SK-N-SH treated with all-trans-retinoic acid at 6 μM for 48 hours (cell line): ENCODE data around the gene SOX6.

Experiments
- ATAC-seq: fragments of 200-7000 bp; cut with Tn5 transposase; 3 replicates; pipeline ENCODE4 v1.9.1; 2020; ENCODE audit warnings: mild to moderate bottlenecking, moderate library complexity
- BACH2 ChIP-seq: fragments of 250-450 bp; sonication (Bioruptor Pico); IDR thresholded peaks from 2 replicates; pipeline ENCODE4 v1.9.0; 2021; ENCODE audit warnings: mild to moderate bottlenecking, borderline replicate concordance
- CSRNP3 ChIP-seq: fragments of 250-450 bp; sonication (Bioruptor Pico); IDR thresholded peaks from 2 replicates; pipeline ENCODE4 v1.5.1; 2021; ENCODE audit warnings: mild to moderate bottlenecking, moderate library complexity
- ESRRG ChIP-seq: fragments of 250-450 bp; sonication (Bioruptor Pico); IDR thresholded peaks from 2 replicates; pipeline ENCODE4 v1.6.1; 2021; ENCODE audit warnings: mild to moderate bottlenecking
- GLIS3 ChIP-seq: fragments of 250-450 bp; sonication (Bioruptor Pico); IDR thresholded peaks from 2 replicates; pipeline ENCODE4 v1.5.0; 2020; ENCODE audit warnings: mild to moderate bottlenecking, moderate library complexity
- ISL1 ChIP-seq: fragments of 250-450 bp; sonication (Bioruptor Pico); IDR thresholded peaks from 2 replicates; pipeline ENCODE4 v2.1.2; 2022; ENCODE audit warnings: mild to moderate bottlenecking, moderate library complexity
- OSR1 ChIP-seq: fragments of 250-450 bp; sonication (Bioruptor Pico); IDR thresholded peaks from 2 replicates; pipeline ENCODE4 v1.8.0; 2022; ENCODE audit warnings: moderate library complexity, mild to moderate bottlenecking, inconsistent platforms
- PATZ1 ChIP-seq: fragments of 250-450 bp; sonication (Bioruptor Pico); IDR thresholded peaks from 2 replicates; pipeline ENCODE4 v1.8.0; 2020; ENCODE audit warnings: mild to moderate bottlenecking, moderate library complexity, borderline replicate concordance
- POU6F1 ChIP-seq: fragments of 250-450 bp; sonication (Bioruptor Pico); IDR thresholded peaks from 2 replicates; pipeline ENCODE4 v1.8.0; 2021; ENCODE audit warnings: low read depth, mild to moderate bottlenecking, moderate library complexity, borderline replicate concordance
- PPARA ChIP-seq: fragments of 250-450 bp; sonication (Bioruptor Pico); IDR thresholded peaks from 2 replicates; pipeline ENCODE4 v1.5.0; 2020; ENCODE audit warnings: mild to moderate bottlenecking, borderline replicate concordance
- RARB ChIP-seq: fragments of 250-450 bp; sonication (Bioruptor Pico); IDR thresholded peaks from 2 replicates; pipeline ENCODE4 v1.8.0; 2021; ENCODE audit warnings: mild to moderate bottlenecking, moderate library complexity
- SNAI2 ChIP-seq: fragments of 250-450 bp; sonication (Bioruptor Pico); IDR thresholded peaks from 2 replicates; pipeline ENCODE4 v1.5.0; 2020; ENCODE audit warnings: mild to moderate bottlenecking, moderate library complexity
- TCF4 ChIP-seq: fragments of 250-450 bp; sonication (Bioruptor Pico); IDR thresholded peaks from 2 replicates; pipeline ENCODE4 v1.8.0; 2021; ENCODE audit warnings: mild to moderate bottlenecking, moderate library complexity, borderline replicate concordance
- TOX ChIP-seq: fragments of 250-450 bp; sonication (Bioruptor Pico); IDR thresholded peaks from 2 replicates; pipeline ENCODE4 v1.8.0; 2021; ENCODE audit warnings: mild to moderate bottlenecking, moderate library complexity, borderline replicate concordance
- ZC3H10 ChIP-seq: fragments of 250-450 bp; sonication (Bioruptor Pico); IDR thresholded peaks from 2 replicates; pipeline ENCODE4 v1.5.1; 2021; ENCODE audit warnings: mild to moderate bottlenecking, moderate library complexity
- ZFP30 ChIP-seq: fragments of 450-650 bp; formaldehyde crosslinking; IDR thresholded peaks from 2 replicates; pipeline ENCODE4 v1.5.0; 2022; ENCODE audit warnings: mild to moderate bottlenecking, moderate library complexity
- ZNF565 ChIP-seq: fragments of 450-650 bp; formaldehyde crosslinking; conservative IDR thresholded peaks from 2 replicates; pipeline ENCODE4 v1.5.0; 2020; ENCODE audit warnings: low read depth, mild to moderate bottlenecking, moderate library complexity
- ZNF70 ChIP-seq: fragments of 450-650 bp; formaldehyde crosslinking; IDR thresholded peaks from 2 replicates; pipeline ENCODE4 v1.5.0; 2020; ENCODE audit warnings: mild to moderate bottlenecking, moderate library complexity
- ZNF8 ChIP-seq: fragments of 450-650 bp; formaldehyde crosslinking; IDR thresholded peaks from 2 replicates; pipeline ENCODE4 v1.5.0; 2020; ENCODE audit warnings: mild to moderate bottlenecking, moderate library complexity
- TF ChIP-seq, protein P1 (sequence below): fragments of 250-450 bp; sonication (Bioruptor Pico); IDR thresholded peaks from 2 replicates; pipeline ENCODE4 v1.5.0; 2020; ENCODE audit warnings: mild to moderate bottlenecking, moderate library complexity
- TF ChIP-seq, protein P2 (sequence below): fragments of 250-450 bp; sonication (Bioruptor Pico); IDR thresholded peaks from 2 replicates; pipeline ENCODE4 v1.5.1; 2020; ENCODE audit warnings: low read depth, mild to moderate bottlenecking, moderate library complexity

The SOX6 gene

GRCh38 chr11:16013649-16014275 lies 342.6 kb downstream of the SOX6 start:
- TF ChIP-seq ZNF70 (no peak), TOX (CRISPR knock-in tag) (peak; percentile 54; the same call in 1 of the 2 replicates), GLIS3 (CRISPR knock-in tag) (no peak)
- peak; percentile 61 for ATAC-seq

DNA sequence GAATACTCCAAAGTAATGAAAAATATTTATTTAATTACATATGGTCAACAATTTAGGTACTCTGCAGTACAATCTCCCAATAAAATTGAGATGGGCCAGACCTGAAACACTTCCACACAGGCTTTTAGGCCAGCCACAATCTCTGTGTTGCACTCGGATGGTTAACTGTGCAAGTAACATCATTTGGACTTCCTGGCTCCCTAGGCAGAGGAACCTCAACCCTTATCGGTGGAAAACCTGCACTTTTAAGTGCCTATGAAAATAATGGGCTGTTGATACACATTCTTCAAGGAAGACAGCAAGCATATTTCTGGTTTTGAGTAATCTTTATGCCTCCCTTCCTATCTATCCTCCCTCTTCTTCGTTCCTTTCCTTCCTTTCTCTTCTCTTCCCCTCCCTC lies 343.1 kb downstream of the SOX6 start:
- ATAC-seq = no peak
- TF ChIP-seq RARB (CRISPR knock-in tag) = no peak
- no peak for TF ChIP-seq CSRNP3 (CRISPR knock-in tag)
- TF ChIP-seq, protein P1, sequence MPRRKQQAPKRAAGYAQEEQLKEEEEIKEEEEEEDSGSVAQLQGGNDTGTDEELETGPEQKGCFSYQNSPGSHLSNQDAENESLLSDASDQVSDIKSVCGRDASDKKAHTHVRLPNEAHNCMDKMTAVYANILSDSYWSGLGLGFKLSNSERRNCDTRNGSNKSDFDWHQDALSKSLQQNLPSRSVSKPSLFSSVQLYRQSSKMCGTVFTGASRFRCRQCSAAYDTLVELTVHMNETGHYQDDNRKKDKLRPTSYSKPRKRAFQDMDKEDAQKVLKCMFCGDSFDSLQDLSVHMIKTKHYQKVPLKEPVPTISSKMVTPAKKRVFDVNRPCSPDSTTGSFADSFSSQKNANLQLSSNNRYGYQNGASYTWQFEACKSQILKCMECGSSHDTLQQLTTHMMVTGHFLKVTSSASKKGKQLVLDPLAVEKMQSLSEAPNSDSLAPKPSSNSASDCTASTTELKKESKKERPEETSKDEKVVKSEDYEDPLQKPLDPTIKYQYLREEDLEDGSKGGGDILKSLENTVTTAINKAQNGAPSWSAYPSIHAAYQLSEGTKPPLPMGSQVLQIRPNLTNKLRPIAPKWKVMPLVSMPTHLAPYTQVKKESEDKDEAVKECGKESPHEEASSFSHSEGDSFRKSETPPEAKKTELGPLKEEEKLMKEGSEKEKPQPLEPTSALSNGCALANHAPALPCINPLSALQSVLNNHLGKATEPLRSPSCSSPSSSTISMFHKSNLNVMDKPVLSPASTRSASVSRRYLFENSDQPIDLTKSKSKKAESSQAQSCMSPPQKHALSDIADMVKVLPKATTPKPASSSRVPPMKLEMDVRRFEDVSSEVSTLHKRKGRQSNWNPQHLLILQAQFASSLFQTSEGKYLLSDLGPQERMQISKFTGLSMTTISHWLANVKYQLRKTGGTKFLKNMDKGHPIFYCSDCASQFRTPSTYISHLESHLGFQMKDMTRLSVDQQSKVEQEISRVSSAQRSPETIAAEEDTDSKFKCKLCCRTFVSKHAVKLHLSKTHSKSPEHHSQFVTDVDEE (CRISPR knock-in tag) = no peak
- TF ChIP-seq PATZ1 (CRISPR knock-in tag) = no peak
- TF ChIP-seq BACH2 = no peak
- TF ChIP-seq, protein P2, sequence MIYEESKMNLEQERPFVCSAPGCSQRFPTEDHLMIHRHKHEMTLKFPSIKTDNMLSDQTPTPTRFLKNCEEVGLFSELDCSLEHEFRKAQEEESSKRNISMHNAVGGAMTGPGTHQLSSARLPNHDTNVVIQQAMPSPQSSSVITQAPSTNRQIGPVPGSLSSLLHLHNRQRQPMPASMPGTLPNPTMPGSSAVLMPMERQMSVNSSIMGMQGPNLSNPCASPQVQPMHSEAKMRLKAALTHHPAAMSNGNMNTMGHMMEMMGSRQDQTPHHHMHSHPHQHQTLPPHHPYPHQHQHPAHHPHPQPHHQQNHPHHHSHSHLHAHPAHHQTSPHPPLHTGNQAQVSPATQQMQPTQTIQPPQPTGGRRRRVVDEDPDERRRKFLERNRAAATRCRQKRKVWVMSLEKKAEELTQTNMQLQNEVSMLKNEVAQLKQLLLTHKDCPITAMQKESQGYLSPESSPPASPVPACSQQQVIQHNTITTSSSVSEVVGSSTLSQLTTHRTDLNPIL (CRISPR knock-in tag) = no peak
- TF ChIP-seq ZFP30 (CRISPR knock-in tag) = no peak
- no peak for TF ChIP-seq SNAI2 (CRISPR knock-in tag)
- no peak for TF ChIP-seq TCF4 (CRISPR knock-in tag)
- TF ChIP-seq ZNF565 (CRISPR knock-in tag) = no peak
- TF ChIP-seq PPARA (CRISPR knock-in tag) = no peak
- TF ChIP-seq TOX (CRISPR knock-in tag) = no peak
- no peak for TF ChIP-seq ZNF70
- TF ChIP-seq OSR1 (CRISPR knock-in tag) = no peak
- no peak for TF ChIP-seq ZC3H10 (CRISPR knock-in tag)

- peak; percentile 28; the same call in 1 of the 3 replicates for ATAC-seq
- no peak for TF ChIP-seq OSR1 (CRISPR knock-in tag)
- TF ChIP-seq ZNF565 (CRISPR knock-in tag) = no peak
- no peak for TF ChIP-seq PATZ1 (CRISPR knock-in tag)
- no peak for TF ChIP-seq RARB (CRISPR knock-in tag)
- no peak for TF ChIP-seq POU6F1 (CRISPR knock-in tag)
- TF ChIP-seq TCF4 (CRISPR knock-in tag) = no peak
- no peak for TF ChIP-seq ESRRG (CRISPR knock-in tag)
- TF ChIP-seq PPARA (CRISPR knock-in tag) = no peak
- TF ChIP-seq ZC3H10 (CRISPR knock-in tag) = no peak
- TF ChIP-seq TOX (CRISPR knock-in tag) = no peak
- TF ChIP-seq ZNF8 (CRISPR knock-in tag) = no peak
- TF ChIP-seq, protein P2 (CRISPR knock-in tag) = no peak
- TF ChIP-seq, protein P1 (CRISPR knock-in tag) = no peak
- TF ChIP-seq ISL1 (CRISPR knock-in tag) = no peak
- no peak for TF ChIP-seq SNAI2 (CRISPR knock-in tag)
Measured at GRCh38 chr11:16012125-16012751, 344.1 kb downstream of the SOX6 start.
